PC-3 (cell line): ENCODE data around the gene PARK7. TPM values are rescaled to one million over a fixed set of nuclear protein-coding genes. Genes with fewer than 3 reads are reported as not detected.

Experiments
- ATAC-seq: fragments of 200-7000 bp; cut with Tn5 transposase; 2 replicates; pipeline ENCODE4 v1.9.1; 2020; ENCODE audit warnings: mild to moderate bottlenecking, moderate library complexity
- BruUV-seq: library from RNA; stranded (reverse); fragments of 400-500 nt; replicated peaks from 2 replicates; lab custom pipeline; 2021; lab: Mats Ljungman, UMichigan
- CTCF ChIA-PET: fragments of 300-600 bp; sonication (Branson Sonifier 250); formaldehyde crosslinking; loops from one replicate; lab custom pipeline; 2022; ENCODE audit warnings: antibody characterized with exemption; lab: Charles Lee
- POLR2A ChIA-PET: fragments of 300-600 bp; sonication (Branson Sonifier 250); formaldehyde crosslinking; loops from one replicate; lab custom pipeline; 2022; ENCODE audit warnings: antibody characterized with exemption; ENCODE audit not compliant: unreplicated experiment; lab: Charles Lee
- DNase-seq: peaks from one replicate; pipeline ENCODE4 v3.0.0-alpha.2; 2015
- H2AFZ ChIP-seq: fragments of 300-600 bp; sonication (generic); 2 replicates; pipeline ENCODE4 v1.6.0; 2016; ENCODE audit warnings: antibody characterized with exemption, low read length
- H3F3A ChIP-seq: fragments of 300-600 bp; sonication (generic); one replicate; pipeline ENCODE4 v1.6.0; 2017; ENCODE audit warnings: antibody characterized with exemption, low read length, control low read depth, mild to moderate bottlenecking; ENCODE audit not compliant: unreplicated experiment
- H3K27ac ChIP-seq: fragments of 300-600 bp; sonication (generic); 2 replicates; pipeline ENCODE4 v1.5.1; 2016; ENCODE audit warnings: mild to moderate bottlenecking, low read length
- H3K27me3 ChIP-seq: fragments of 300-600 bp; sonication (generic); 2 replicates; pipeline ENCODE4 v1.6.1; 2016; ENCODE audit warnings: low read length, mixed read lengths
- H3K36me3 ChIP-seq: fragments of 300-600 bp; sonication (generic); 2 replicates; pipeline ENCODE4 v1.6.1; 2016; ENCODE audit warnings: low read depth, mixed run types, low read length, mixed read lengths
- H3K4me1 ChIP-seq: fragments of 300-600 bp; sonication (generic); 2 replicates; pipeline ENCODE4 v1.5.1; 2016; ENCODE audit warnings: low read length; ENCODE audit not compliant: insufficient read depth
- H3K4me2 ChIP-seq: fragments of 300-600 bp; sonication (generic); 2 replicates; pipeline ENCODE4 v1.6.0; 2016; ENCODE audit warnings: low read length
- H3K4me3 ChIP-seq: fragments of 300-600 bp; sonication (generic); 2 replicates; pipeline ENCODE4 v1.5.1; 2016; ENCODE audit warnings: mild to moderate bottlenecking, low read length, mixed read lengths
- H3K79me2 ChIP-seq: fragments of 300-600 bp; sonication (generic); 2 replicates; pipeline ENCODE4 v1.6.1; 2017; ENCODE audit warnings: low read length, mixed read lengths
- H3K9ac ChIP-seq: fragments of 300-600 bp; sonication (generic); 2 replicates; pipeline ENCODE4 v1.6.0; 2016; ENCODE audit warnings: mild to moderate bottlenecking, low read length
- H3K9me2 ChIP-seq: fragments of 300-600 bp; sonication (generic); replicated peaks from 2 replicates; pipeline ENCODE4 v1.6.1; 2016; ENCODE audit warnings: mixed run types, low read length, mixed read lengths
- H3K9me3 ChIP-seq: fragments of 300-600 bp; sonication (generic); 2 replicates; pipeline ENCODE4 v1.6.1; 2016; ENCODE audit warnings: low read length, mixed read lengths
- H4K20me1 ChIP-seq: fragments of 300-600 bp; sonication (generic); 2 replicates; pipeline ENCODE4 v1.6.1; 2016; ENCODE audit warnings: low read length, mixed read lengths
- CTCF ChIP-seq: fragments of 300-600 bp; sonication (generic); conservative IDR thresholded peaks from 2 replicates; pipeline ENCODE4 v1.5.1; 2017; ENCODE audit warnings: antibody characterized with exemption, low read depth, mild to moderate bottlenecking, low read length
- EZH2 ChIP-seq: fragments of 300-600 bp; sonication (generic); IDR thresholded peaks from one replicate; pipeline ENCODE4 v1.6.1; 2017; ENCODE audit warnings: antibody characterized with exemption, mild to moderate bottlenecking, low read length; ENCODE audit not compliant: unreplicated experiment
- EZH2phosphoT487 ChIP-seq: fragments of 300-600 bp; sonication (generic); IDR thresholded peaks from 2 replicates; pipeline ENCODE4 v1.6.1; 2018; ENCODE audit warnings: mild to moderate bottlenecking, antibody characterized with exemption, low read length, borderline replicate concordance
- intact Hi-C: fragments of 100-400 bp; cut with micrococcal nuclease; formaldehyde crosslinking; loops from 2 replicates; pipeline ENCODE4 v1.9.0; 2023
- total RNA-seq: library from RNA; depleted of rRNA; stranded (reverse); fragments of >200 nt; gene quantifications from 2 replicates; pipeline ENCODE4 v1.2.3, GENCODE V29; 2014

Gene PARK7
- total RNA-seq, 1 experiment from 2014 or later, result 316 TPM

- no peak overlapping the region for H3K9ac ChIP-seq
- intact Hi-C loops, result no loop called here
- ChIA-PET CTCF (no interaction called here), POLR2A (interaction anchor here (0.5 to 0.6 kb wide), 2 partner anchors 31 to 545 kb away, joined by 4 to 6 read pairs; partner anchors contain the start of gene TNFRSF9)
- no peak overlapping the region for H2AFZ ChIP-seq
- no peak overlapping the region for H3K4me2 ChIP-seq
- no peak overlapping the region for H3K27ac ChIP-seq
- no TSS peak for BruUV-seq
- ATAC-seq (no peak), DNase-seq (no peak)
- peaks cover 48% of the 10 kb centered on the region for H3K36me3 ChIP-seq
- H3K4me3 ChIP-seq, result no peak overlapping the region
- no peaks in the 10 kb centered on the region for H3K4me1 ChIP-seq
- H3K79me2 ChIP-seq, result peaks cover 28% of the 10 kb centered on the region
- no peaks in the 10 kb centered on the region for H3K27me3 ChIP-seq
- no peaks in the 10 kb centered on the region for H3K9me3 ChIP-seq
- TF ChIP-seq EZH2phosphoT487, result no peak
- TF ChIP-seq EZH2, result no peak
- no peak for TF ChIP-seq CTCF
- no peaks in the 10 kb centered on the region for H4K20me1 ChIP-seq
- H3K9me2 ChIP-seq, result no peaks in the 10 kb centered on the region
- H3F3A ChIP-seq, result no peaks in the 10 kb centered on the region
Observed at GRCh38 chr1:7972285-7972684, 10.8 kb downstream of the PARK7 start.

- H3K4me3 ChIP-seq, result no peak overlapping the region
- no peak overlapping the region for H3K27ac ChIP-seq
- DNase-seq, result no peak
- H3K9me2 ChIP-seq, result no peaks in the 10 kb centered on the region
- H3K36me3 ChIP-seq, result peaks cover 46% of the 10 kb centered on the region
- H3K9me3 ChIP-seq, result no peaks in the 10 kb centered on the region
- intact Hi-C loops, result no loop called here
- BruUV-seq, result no TSS peak
- H3K4me2 ChIP-seq, result no peak overlapping the region
- H3K27me3 ChIP-seq, result no peaks in the 10 kb centered on the region
- H4K20me1 ChIP-seq, result no peaks in the 10 kb centered on the region
- CTCF ChIA-PET, result no interaction called here
- POLR2A ChIA-PET, result no interaction called here
- ATAC-seq, result no peak
- no peak for TF ChIP-seq CTCF
- peaks cover 24% of the 10 kb centered on the region for H3K79me2 ChIP-seq
- H3K9ac ChIP-seq, result no peak overlapping the region
- no peak overlapping the region for H2AFZ ChIP-seq
- no peaks in the 10 kb centered on the region for H3K4me1 ChIP-seq
- H3F3A ChIP-seq, result no peaks in the 10 kb centered on the region
Observed at GRCh38 chr1:7973086-7973485, 11.6 kb downstream of the PARK7 start.

- H3F3A ChIP-seq, result no peaks in the 10 kb centered on the region
- no peaks in the 10 kb centered on the region for H3K4me1 ChIP-seq
- no peaks in the 10 kb centered on the region for H4K20me1 ChIP-seq
- no peaks in the 10 kb centered on the region for H3K27me3 ChIP-seq
- DNase-seq, result peak; percentile 91
- intact Hi-C loops, result loop anchor here (1.0 to 2.0 kb wide), 4 partner anchors 53 to 374 kb away; no protein-coding TSS in a partner anchor
- POLR2A ChIA-PET, result interaction anchor here (0.5 to 0.6 kb wide), 3 partner anchors 52 to 366 kb away, joined by 3 to 8 read pairs (median 4); no protein-coding TSS in a partner anchor
- no peak overlapping the region for H3K9ac ChIP-seq
- H3K27ac ChIP-seq, result no peak overlapping the region
- no TSS peak for BruUV-seq
- CTCF ChIA-PET, result interaction anchor here (0.6 to 1.2 kb wide), 11 partner anchors 33 to 407 kb away, joined by 3 to 12 read pairs (median 5); no protein-coding TSS in a partner anchor
- no peaks in the 10 kb centered on the region for H3K9me2 ChIP-seq
- TF ChIP-seq EZH2phosphoT487 (no peak), CTCF (peak; percentile 98)
- H2AFZ ChIP-seq, result no peak overlapping the region
- H3K4me2 ChIP-seq, result no peak overlapping the region
- ATAC-seq, result peak; percentile 99
- peaks cover 46% of the 10 kb centered on the region for H3K36me3 ChIP-seq
- no peaks in the 10 kb centered on the region for H3K9me3 ChIP-seq
- no peak overlapping the region for H3K4me3 ChIP-seq
- peaks cover 14% of the 10 kb centered on the region for H3K79me2 ChIP-seq
Observed at GRCh38 chr1:7975212-7975865, 13.8 kb downstream of the PARK7 start.
